SHP77 treated with DMSO at 0.1 percent for 48 hours (cell line): ENCODE results near the gene CFAP74.
A peak's percentile ranks its signal among the peaks of the same experiment; 100 is the strongest.

Experiments
- DNase-seq: peaks from one replicate; lab custom pipeline; 2025; lab: John Stamatoyannopoulos, UW

Gene CFAP74

DNA sequence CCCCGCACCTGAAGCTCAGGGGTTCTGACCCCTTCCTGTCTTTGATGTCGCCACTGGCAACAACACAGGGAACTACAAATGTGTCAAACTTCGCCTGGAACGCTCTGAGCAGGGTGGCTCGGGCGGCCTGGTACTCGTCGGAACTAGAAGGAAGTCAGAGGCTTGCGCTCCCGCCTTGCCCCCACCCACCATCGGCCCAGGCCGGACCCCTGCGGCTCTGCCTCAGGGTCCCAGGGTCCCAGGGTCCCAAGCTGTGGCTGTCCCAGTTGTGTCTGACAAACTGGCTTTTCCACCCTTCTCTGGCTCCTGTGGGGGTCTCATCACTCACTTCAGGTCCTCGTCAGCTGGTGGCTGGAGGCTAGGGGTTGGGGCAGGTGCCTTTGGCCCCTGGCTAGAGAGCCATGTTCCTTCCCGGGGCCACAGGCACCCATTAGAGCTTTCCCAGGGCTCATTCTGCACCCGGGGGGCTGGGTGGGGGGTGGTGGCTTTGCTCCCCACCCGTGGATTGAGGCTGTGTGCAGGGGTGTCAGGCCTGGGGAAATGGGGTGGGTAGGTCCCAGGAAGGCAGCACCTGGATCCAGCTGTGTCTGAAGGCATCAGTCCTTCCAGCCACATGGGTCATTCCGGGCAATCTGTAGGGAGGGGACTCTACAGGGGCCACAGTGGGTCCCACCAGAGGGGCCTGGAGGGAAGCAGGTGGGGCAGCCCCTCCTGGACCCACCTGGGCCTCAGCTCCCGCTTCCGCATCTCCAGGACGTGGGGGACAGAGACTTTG is 76.5 kb downstream of the CFAP74 start:
- DNase-seq: no peak

DNA sequence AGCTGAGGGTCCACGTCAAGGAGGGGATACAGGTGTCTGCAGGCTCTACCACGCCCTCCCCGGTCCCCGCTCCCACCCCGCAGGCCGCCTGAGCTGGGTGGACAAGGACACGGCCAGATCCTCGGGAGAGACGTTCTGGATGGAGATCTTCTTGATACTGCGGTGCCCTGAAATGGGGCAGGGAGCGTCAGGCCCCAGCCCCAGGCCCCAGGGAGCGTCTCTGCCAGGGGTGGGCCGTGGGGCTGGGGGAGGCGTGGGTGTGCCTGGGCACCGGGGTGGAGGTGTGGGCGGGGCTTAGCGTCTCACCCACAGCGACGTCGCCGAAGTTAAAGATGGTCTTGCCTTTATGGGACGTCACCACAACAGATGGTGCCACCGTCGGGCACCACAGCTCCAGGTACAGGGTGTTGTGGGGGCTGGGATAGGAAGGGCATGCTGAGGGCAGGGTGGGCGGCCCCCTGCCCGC is 77.2 kb downstream of the CFAP74 start:
- no peak for DNase-seq

- DNase-seq: no peak
Observed at GRCh38 chr1:1925437-1926345, 77.9 kb downstream of the CFAP74 start.

- no peak for DNase-seq
Observed at GRCh38 chr1:1924849-1925248, 78.7 kb downstream of the CFAP74 start.

DNA sequence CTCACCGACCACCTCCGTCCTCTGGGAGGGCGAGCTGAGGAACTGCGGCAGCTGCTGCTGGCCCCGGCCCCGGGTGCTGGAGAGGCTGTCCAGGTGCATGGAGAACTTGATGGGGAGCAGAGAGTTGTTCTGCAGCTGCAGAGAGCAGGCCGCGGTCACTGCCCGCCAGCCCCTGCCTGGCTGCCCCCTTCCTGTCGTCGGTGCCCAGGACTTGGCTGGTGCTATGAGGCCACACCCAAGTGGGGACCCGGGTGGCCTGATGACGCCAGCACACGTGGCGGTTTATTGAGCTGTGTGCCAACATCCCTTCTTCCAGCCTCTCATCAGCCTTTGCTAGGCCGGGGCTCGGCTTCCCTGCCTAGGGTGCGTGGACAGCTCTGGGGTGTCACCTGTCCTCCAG is 79.2 kb downstream of the CFAP74 start:
- peak; percentile 51 for DNase-seq

DNA sequence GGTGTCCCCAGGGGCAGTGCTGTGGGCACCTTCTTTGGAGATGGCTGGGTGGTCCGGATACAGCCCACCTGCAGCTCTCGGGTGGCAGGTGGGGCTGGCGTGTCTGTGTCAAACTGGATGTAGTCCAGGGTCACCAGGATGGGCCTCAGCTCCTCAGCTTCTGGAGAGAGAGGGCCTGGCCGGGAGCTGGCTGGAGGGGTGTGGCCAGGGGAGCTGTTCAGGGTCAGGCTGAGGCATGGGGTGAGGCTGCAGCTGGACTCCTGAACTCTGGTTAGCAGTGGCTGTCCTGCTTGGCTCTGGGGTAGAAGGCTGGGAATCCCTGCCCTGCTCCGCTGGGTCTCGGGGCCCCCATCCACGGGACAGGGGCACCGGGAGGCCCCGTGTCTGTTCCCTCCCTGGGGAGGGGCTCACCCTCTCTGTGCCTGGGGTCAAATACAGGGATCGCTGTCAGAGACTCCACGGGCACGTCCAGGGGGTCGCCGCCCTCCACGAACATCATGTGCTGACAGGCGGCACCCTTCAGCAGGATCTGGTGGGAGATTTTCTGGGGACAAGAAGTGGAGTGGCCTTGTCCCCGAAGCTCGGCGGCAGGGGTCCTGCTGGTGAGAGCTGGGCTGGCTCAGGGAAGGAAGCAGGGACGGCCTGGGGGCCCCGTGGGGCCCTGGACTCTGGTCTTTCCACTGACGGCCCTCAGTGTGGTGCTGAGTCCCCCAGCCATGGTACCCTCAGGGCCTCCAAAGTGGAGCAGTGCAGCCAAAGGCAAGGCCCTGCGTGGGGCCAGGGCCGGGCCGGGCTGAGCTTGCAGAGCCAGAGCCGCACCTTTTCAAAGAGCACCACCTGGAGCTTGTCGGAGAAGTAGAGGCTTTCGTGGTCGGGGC is 80.4 kb downstream of the CFAP74 start:
- no peak for DNase-seq

- DNase-seq: no peak
Observed at GRCh38 chr1:1922702-1922955, 81.0 kb downstream of the CFAP74 start.

DNA sequence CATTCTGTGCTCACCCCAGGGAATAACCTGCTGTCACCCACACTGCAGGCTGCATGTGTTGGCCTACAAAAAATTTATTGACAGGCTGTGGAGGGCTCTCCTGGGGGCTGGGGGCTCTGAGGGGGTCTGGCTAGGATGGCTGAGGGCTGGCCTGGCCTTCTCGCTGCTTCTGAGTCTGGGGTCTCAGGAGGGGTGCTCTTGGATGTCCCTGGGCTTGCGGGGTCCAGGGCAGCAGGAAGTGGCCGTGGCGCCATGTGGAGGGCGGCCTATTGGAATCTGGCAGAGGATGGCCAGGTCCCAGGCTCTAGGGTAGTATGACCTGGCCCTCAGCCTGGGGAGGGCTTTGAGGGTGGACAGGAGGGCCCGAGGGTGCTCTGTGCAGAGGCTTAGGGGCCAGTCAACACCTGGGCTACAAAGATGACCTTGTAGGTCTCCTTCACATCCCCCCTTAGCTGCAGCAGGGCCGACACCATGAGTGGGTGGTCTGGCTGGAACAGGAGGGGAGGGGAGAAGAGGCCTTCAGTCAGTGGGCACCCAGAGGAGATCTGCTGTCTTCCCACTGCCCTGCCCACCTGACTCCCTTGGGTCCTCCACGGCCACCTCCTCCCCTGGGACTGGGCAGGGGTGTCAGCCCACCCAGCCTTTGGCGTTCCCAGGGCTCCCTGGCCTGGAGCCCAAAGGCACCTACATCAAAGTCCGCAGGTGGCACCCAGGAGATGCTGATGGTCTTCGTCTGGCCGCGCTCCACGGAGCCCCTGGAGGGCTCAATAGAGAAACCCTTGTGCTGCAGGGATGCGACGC is 81.5 kb downstream of the CFAP74 start:
- no peak for DNase-seq

DNA sequence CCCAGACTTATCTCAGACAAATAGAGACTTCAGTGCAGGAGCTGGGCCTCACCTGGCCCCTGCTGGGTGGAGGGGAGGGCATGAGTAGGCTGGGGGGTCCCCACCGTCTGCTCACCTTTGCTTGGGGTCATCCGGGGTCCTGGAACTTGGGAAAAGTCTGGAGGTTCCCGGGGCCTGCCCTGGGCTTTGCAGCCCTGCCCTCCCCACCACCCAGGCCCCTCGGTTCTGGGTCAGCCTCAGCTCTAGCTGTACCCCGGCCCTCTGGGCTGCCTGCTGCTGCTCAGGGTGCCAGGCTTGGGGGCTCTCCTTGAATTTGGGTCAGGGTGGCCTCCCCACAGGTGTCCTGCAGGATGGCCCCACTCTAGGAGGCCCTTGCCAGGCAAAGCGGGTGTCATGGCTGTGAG is 82.1 kb downstream of the CFAP74 start:
- DNase-seq: no peak

- DNase-seq: no peak
Observed at GRCh38 chr1:1920608-1921458, 82.8 kb downstream of the CFAP74 start.

DNA sequence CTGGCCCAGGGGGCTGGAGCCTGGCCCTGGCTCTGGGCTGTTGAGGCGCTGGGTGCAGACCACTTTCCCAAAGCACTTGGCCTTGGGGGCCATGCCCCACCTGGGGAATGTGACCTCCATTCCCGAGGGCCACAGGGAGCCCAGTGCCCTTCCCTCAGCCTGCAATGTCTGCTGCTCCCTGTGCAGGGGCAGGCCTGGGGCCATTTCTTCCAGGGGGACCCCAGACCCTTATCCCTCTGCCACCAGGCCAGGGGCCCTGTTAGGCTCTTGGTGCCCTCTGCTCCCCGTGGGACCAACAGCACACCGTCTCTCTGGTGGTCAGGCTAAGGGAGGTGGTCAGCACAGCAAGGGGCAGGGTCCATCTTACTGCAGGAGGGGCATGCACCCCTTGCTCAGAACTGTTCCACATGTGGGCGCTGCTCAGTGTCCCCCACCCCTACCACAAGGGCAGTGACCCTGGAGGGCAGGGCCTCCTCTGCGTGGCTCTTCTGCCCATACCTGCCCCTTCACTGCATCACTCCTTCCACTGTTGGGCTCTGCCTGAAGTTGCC is 83.5 kb downstream of the CFAP74 start:
- no peak for DNase-seq

GRCh38 chr1:1919304-1920056 is 84.1 kb downstream of the CFAP74 start:
- peak; percentile 87 for DNase-seq

- DNase-seq: no peak
Observed at GRCh38 chr1:1918901-1919303, 84.7 kb downstream of the CFAP74 start, which contains the start of gene TMEM52. Gene TMEM52, minus strand, starts transcription at chr1:1919279. Its CDS starts 14 bp downstream, at chr1:1919265.

DNA sequence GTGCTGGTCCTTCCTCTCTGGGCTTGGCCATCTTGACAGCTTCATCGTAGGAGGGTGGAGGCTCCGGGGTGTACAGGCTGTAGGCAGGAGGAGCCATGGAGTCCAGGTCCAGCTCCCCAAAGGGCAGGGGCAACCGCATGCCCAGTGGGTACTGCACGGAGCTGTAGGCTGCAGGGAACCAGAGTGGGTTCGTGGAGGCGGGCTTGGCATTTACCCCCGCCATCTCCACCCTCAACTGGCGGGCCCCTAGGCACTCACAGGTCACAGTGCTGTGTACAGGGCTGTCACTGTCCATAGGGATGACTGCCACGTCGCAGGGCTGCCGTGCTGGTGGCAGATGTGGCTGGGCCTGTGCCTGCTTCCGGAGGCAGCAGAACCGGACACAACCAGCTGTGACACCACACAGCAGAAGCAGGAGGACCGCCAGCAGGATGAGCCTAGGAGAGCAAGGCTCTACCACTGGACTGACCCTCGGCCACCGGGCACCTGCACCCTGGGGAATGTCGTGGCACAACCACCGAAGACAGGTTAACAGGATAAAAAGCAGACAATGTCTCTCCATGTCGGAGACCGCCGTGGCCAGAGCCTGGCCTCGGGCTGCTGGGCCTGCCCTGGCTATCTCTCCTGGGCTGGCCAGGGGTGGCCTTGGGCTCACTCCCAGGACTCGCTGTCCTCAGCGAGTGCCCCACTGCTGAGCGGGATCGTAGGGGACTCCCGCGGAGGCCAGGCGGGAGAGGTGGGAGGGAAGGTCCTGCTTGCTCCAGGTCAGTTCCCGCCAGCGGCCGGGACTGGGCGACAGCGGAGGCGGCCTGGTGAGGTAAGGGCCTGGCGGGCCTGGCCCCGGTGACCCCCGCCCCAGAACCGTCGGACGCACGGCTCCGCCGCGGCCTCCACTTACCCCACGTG is 85.3 kb downstream of the CFAP74 start:
- DNase-seq: no peak

DNA sequence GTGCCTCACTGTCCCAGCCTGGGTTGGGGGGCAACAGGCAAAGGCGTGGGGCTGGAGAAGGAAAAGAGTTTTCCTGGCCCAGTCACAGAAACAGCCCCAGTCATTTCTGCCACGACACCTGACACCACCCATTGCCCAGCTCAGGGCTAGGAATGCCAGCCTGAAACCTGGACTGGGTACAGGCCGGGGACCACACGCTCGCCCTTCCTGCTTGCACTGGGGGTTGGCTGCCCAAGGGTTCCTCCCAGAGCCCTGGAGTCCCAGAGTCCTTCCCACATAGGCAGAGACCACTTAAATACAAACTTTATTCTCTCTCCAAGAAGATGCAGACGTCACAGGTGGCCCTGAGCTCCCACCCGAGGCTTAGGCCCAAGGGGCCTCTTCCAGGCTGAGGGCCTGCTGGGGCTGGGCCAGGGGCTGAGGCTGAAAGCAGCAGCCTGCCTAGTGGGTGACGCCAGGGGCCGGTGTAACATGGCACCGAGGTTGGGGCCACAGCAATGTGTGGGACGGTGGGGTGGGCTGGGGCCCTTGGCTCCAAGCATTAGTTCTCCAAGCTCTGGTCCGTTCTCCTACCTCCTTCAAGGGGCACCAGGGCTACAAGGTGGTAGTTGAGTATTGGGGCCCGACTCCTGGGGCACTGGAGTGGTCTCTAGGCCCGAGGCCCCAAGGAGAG is 86.1 kb downstream of the CFAP74 start:
- no peak for DNase-seq

- DNase-seq: no peak
Observed at GRCh38 chr1:1916851-1917251, 86.7 kb downstream of the CFAP74 start.

DNA sequence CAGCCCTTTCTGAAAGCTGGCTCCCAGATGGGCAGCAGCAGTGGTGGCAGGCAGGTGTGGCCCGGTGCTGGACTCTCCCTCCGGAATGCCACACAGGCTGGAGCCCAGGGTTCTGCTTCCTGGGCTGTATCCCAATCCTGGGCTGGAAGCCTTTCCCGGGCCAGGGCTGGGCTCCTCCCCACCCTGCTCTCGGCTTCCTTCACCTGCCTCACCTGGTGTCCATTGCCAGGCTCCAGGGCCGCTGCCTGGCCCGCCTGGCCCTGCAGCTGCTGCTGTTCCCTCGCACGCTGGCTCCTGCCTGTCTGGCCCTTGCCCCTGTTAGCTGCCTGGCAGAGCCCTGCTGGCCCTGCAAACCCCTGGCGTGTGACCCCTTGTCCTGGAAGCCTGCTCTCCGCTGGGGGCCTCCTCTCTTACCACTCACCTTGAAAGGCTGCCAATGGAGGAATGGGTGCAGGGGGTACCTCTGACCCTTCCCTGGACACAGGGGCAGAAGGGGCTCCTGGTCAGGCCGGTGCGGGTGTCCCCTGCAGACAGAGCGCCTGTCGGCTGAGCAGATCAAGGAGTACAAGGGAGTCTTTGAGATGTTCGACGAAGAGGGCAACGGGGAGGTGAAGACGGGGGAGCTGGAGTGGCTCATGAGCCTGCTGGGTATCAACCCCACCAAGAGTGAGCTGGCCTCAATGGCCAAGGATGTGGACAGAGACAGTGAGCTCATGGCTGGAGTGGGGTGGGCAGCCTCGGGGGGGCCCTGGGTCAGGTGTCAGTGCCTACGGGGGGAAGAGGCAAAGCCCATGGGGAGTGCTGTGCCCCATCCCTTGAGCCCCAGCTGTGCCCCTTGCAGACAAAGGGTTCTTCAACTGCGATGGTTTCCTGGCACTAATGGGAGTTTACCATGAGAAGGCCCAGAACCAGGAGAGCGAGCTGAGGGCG is 87.4 kb downstream of the CFAP74 start:
- no peak for DNase-seq
